ENCODE results near the gene SFT2D1.

The SFT2D1 gene

DNA sequence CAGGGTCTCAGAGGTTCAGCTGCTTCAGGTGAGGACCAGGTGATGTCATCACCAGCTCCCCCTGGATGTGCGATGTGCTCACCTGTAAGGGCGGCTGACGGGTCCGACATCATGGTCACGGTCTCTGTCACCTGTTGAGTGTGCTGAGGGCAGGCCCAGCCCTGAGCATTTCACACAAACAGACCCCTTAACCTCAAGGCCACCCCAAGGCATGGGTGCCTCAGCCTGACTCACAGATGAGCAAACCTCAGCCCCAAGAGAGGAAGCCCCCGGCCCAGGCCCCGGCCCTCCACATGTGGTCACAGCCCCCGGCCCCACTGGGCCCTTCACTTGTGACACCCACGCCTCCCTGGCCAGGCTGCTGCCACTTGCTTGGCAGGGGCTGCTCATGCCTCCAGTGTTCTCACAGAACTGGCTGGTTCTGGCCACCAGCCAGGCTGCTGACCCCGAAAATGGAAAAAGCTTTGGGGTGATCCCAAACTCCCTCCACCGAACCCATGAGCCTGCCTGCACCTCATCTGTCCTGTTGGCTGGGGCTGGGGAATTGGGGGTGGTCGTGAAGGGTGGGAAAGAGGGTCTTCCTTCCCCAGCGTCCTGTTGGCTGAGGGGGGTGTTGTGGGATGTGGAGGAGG lies 67.5 kb downstream of the SFT2D1 start:
- DNase-seq, result no peak

DNA sequence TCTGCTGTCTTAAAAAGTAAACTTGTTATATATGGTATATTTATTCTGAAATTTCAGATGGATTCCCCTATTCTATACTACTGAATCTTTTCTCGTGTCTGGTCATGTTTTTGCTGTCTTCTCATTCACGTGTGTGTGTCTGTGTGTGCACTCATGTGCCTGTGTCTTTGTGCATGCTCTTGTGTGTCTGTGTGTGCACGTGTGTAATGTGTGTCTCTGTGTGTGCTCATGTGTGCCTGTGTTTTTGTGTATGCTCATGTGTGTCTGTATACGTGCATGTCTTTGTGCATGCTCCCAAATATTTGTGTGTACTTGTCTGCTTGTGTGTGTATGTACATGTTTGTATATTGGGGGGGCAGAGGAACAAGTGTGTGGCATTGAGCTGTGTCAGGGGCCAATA lies 68.2 kb downstream of the SFT2D1 start:
- no peak for DNase-seq

DNA sequence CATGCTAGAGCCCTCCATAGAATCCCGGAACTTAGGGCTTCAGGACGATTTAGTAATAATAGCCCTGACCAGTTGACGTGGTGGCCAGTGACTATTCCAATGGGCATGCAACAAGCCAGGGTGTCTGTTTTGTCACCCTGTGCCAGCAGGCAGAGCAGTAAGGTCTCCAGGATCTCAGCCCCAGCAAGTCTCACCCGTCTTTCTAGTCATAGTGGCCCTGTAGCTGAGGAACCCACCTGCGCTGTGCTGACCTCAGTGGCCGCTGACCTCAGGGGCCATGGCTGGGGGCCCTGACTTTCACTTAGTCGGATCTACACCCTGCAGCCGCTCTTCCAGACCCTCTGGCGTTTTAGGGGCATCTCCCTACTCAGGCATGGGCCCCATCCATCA lies 71.0 kb downstream of the SFT2D1 start:
- DNase-seq, result no peak

DNA sequence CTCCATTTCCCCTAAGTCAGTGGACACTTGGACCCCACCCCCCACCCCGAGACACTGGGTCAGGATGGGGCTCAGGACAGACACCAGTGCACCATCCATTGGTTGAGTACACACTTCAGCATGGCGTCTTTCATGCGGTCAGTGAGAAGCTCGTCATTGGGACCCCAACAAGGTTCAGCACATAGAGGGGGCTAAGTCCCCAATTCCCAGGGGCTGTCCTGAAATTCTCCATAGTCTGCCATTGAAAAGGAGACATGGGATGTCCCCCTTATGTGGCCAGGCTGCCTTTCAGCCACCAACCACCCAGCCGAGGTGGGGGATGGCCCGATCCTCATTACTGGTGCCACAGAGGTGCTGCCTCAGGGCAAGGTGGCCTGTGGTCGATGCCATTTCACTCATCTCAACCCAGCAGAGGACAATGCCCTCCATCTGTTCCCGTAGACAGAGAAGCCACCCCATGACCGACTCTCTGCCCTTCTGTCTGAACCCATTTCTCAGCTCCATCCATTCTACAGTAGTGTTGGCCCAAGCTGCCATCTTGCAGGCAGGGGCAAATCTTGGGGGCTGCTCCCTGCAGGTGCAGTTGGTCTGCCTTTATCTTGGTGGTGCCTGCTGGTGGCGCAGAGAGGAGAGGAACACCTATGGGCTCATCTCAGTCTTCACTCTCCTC lies 71.5 kb downstream of the SFT2D1 start:
- no peak for DNase-seq

Data from NCI-H2081 treated with DMSO at 0.1 percent for 48 hours (cell line).